ENCODE measurements around the gene ADCY5. TPM values are rescaled to one million over a fixed set of nuclear protein-coding genes. Genes with fewer than 3 reads are reported as not detected.

The ADCY5 gene
- total and polyA plus RNA-seq, 2 experiments from 2014 or later = 3.1 to 4.7 TPM

- no peaks in the 10 kb centered on the region for H3K36me3 ChIP-seq (replicated peaks; ENCODE audit: insufficient read depth, low read depth)
- no peaks in the 10 kb centered on the region for H3K79me2 ChIP-seq
- no peak overlapping the region for H3K4me3 ChIP-seq
- H3K4me2 ChIP-seq = no peak overlapping the region
- WGBS (ENCODE audit: low lambda C conversion rate, missing lambda C conversion rate) = 78% methylated on average over 8 of the region's 8 CpGs
- peaks cover 17% of the 10 kb centered on the region for H3K4me1 ChIP-seq (ENCODE audit: insufficient read depth)
- H2AFZ ChIP-seq = no peak overlapping the region
- no peaks in the 10 kb centered on the region for H4K20me1 ChIP-seq (ENCODE audit: insufficient read depth, poor library complexity, severe bottlenecking)
- H3K27me3 ChIP-seq = no peaks in the 10 kb centered on the region
- no peaks in the 10 kb centered on the region for H3K9me3 ChIP-seq (ENCODE audit: low read depth)
- no peaks in the 10 kb centered on the region for H3K9me2 ChIP-seq (replicated peaks; ENCODE audit: insufficient read depth)
- DNase-seq (ENCODE audit: low spot score) = no peak
- H3K27ac ChIP-seq = no peak overlapping the region
- TF ChIP-seq, protein P1, sequence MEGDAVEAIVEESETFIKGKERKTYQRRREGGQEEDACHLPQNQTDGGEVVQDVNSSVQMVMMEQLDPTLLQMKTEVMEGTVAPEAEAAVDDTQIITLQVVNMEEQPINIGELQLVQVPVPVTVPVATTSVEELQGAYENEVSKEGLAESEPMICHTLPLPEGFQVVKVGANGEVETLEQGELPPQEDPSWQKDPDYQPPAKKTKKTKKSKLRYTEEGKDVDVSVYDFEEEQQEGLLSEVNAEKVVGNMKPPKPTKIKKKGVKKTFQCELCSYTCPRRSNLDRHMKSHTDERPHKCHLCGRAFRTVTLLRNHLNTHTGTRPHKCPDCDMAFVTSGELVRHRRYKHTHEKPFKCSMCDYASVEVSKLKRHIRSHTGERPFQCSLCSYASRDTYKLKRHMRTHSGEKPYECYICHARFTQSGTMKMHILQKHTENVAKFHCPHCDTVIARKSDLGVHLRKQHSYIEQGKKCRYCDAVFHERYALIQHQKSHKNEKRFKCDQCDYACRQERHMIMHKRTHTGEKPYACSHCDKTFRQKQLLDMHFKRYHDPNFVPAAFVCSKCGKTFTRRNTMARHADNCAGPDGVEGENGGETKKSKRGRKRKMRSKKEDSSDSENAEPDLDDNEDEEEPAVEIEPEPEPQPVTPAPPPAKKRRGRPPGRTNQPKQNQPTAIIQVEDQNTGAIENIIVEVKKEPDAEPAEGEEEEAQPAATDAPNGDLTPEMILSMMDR (IDR thresholded peaks at IDR 0.05; ENCODE audit: poor library complexity) = no peak
- TF ChIP-seq EZH2 (IDR thresholded peaks at IDR 0.05; ENCODE audit: borderline replicate concordance) (no peak), EZH2phosphoT487 (IDR thresholded peaks at IDR 0.05; ENCODE audit: low read depth, severe bottlenecking, unreplicated experiment) (no peak)
Observed at GRCh38 chr3:123385981-123386380, 62.9 kb downstream of the ADCY5 start.

GRCh38 chr3:123385499-123385898 lies 63.4 kb downstream of the ADCY5 start:
- H2AFZ ChIP-seq = no peak overlapping the region
- H3K4me2 ChIP-seq = no peak overlapping the region
- H3K4me1 ChIP-seq (ENCODE audit: insufficient read depth) = peaks cover 17% of the 10 kb centered on the region
- TF ChIP-seq EZH2 (IDR thresholded peaks at IDR 0.05; ENCODE audit: borderline replicate concordance) = no peak
- TF ChIP-seq EZH2phosphoT487 (IDR thresholded peaks at IDR 0.05; ENCODE audit: low read depth, severe bottlenecking, unreplicated experiment) = no peak
- TF ChIP-seq, protein P1 (IDR thresholded peaks at IDR 0.05; ENCODE audit: poor library complexity) = no peak
- WGBS (ENCODE audit: low lambda C conversion rate, missing lambda C conversion rate) = 94% methylated on average over 4 of the region's 4 CpGs
- DNase-seq (ENCODE audit: low spot score) = no peak
- H3K9me3 ChIP-seq (ENCODE audit: low read depth) = no peaks in the 10 kb centered on the region
- no peak overlapping the region for H3K4me3 ChIP-seq
- H3K27me3 ChIP-seq = no peaks in the 10 kb centered on the region
- H3K27ac ChIP-seq = no peak overlapping the region
- H3K9me2 ChIP-seq (replicated peaks; ENCODE audit: insufficient read depth) = no peaks in the 10 kb centered on the region
- no peaks in the 10 kb centered on the region for H4K20me1 ChIP-seq (ENCODE audit: insufficient read depth, poor library complexity, severe bottlenecking)
- H3K79me2 ChIP-seq = no peaks in the 10 kb centered on the region
- no peaks in the 10 kb centered on the region for H3K36me3 ChIP-seq (replicated peaks; ENCODE audit: insufficient read depth, low read depth)

DNA sequence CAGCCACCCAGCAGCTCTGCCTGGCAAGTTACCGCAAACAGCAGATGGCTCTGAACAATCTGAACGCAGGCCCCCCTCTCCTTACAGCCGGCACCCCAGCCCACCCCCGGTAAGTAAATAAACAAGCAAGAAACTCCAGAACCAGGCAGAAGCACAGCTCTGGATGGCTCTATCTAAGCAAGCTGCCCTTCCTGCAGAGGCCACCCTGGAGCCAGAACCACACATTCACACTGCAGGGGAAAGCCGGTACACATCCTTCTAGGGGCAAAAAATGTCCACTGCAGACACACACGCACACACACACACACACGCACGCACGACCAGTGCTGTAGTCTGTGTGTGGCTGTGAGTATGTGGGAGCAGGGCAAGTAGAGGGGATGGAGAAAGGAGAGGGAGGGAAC lies 63.9 kb downstream of the ADCY5 start:
- no peaks in the 10 kb centered on the region for H4K20me1 ChIP-seq (ENCODE audit: insufficient read depth, poor library complexity, severe bottlenecking)
- WGBS (ENCODE audit: low lambda C conversion rate, missing lambda C conversion rate) = 67% methylated on average over 5 of the region's 9 CpGs

More for the DNA sequence above, 63.9 kb downstream of the ADCY5 start:
- Histone ChIP-seq H3K27me3 (no peaks in the 10 kb centered on the region), H3K4me3 (no peak overlapping the region), H3K27ac (no peak overlapping the region), H3K79me2 (no peaks in the 10 kb centered on the region), H3K36me3 (replicated peaks; ENCODE audit: insufficient read depth, low read depth) (no peaks in the 10 kb centered on the region), H3K4me1 (ENCODE audit: insufficient read depth) (peaks cover 17% of the 10 kb centered on the region), H2AFZ (no peak overlapping the region), H3K9me3 (ENCODE audit: low read depth) (no peaks in the 10 kb centered on the region), H3K4me2 (no peak overlapping the region), H3K9me2 (replicated peaks; ENCODE audit: insufficient read depth) (no peaks in the 10 kb centered on the region)
- DNase-seq (ENCODE audit: low spot score) = no peak
- TF ChIP-seq, protein P1 (IDR thresholded peaks at IDR 0.05; ENCODE audit: poor library complexity) = peak; percentile 14
- TF ChIP-seq EZH2phosphoT487 (IDR thresholded peaks at IDR 0.05; ENCODE audit: low read depth, severe bottlenecking, unreplicated experiment) = no peak
- no peak for TF ChIP-seq EZH2 (IDR thresholded peaks at IDR 0.05; ENCODE audit: borderline replicate concordance)
